Mesothelial cell of epicardium (in vitro differentiated cells): ENCODE data around the gene PRTG. TPM values are rescaled to one million over a fixed set of nuclear protein-coding genes. Genes with fewer than 3 reads are reported as not detected.

Experiments used
- DNase-seq, 2 experiments: peaks; one replicate each; pipeline ENCODE4 v3.0.0; 2021; ENCODE audit warnings: low spot score in 2 of 2; ENCODE audit not compliant: unreplicated experiment in 2 of 2
- H3K27ac Mint-ChIP-seq: 2 replicates; pipeline ENCODE4 v1.8.0; 2021; ENCODE audit warnings: mixed read lengths
- H3K27me3 Mint-ChIP-seq: 2 replicates; pipeline ENCODE4 v1.8.0; 2021; ENCODE audit warnings: low read depth, mixed read lengths
- H3K36me3 Mint-ChIP-seq: 2 replicates; pipeline ENCODE4 v1.8.0; 2021; ENCODE audit warnings: mixed read lengths
- H3K4me1 Mint-ChIP-seq: 2 replicates; pipeline ENCODE4 v1.8.0; 2021; ENCODE audit warnings: mixed read lengths
- H3K4me3 Mint-ChIP-seq: 2 replicates; pipeline ENCODE4 v1.8.0; 2021; ENCODE audit warnings: mild to moderate bottlenecking, moderate library complexity, mixed read lengths
- H3K9me3 Mint-ChIP-seq: 2 replicates; pipeline ENCODE4 v1.8.0; 2021; ENCODE audit warnings: mixed read lengths
- CTCF ChIP-seq: fragments of 200-600 bp; sonication (generic); IDR thresholded peaks from one replicate; pipeline ENCODE4 v1.5.0; 2021; ENCODE audit warnings: antibody characterized with exemption; ENCODE audit not compliant: unreplicated experiment
- total RNA-seq: library from RNA; stranded (reverse); gene quantifications from 3 replicates; pipeline ENCODE4 v1.2.1, GENCODE V29; 2021

The PRTG gene
- total RNA-seq, 1 donor from 2014 or later = 16.9 TPM

- TF ChIP-seq CTCF = no peak
- H3K9me3 Mint-ChIP-seq = no peaks in the 10 kb centered on the region
- H3K27ac Mint-ChIP-seq = no peak overlapping the region
- H3K36me3 Mint-ChIP-seq = peaks cover 20% of the 10 kb centered on the region
- DNase-seq = no peak
- no peak overlapping the region for H3K4me3 Mint-ChIP-seq
- H3K4me1 Mint-ChIP-seq = no peaks in the 10 kb centered on the region
- H3K27me3 Mint-ChIP-seq = no peaks in the 10 kb centered on the region
Measured at GRCh38 chr15:55638764-55639163, 104.2 kb downstream of the PRTG start.

- Mint-ChIP-seq H3K36me3 (peaks cover 26% of the 10 kb centered on the region), H3K9me3 (no peaks in the 10 kb centered on the region), H3K27ac (no peak overlapping the region), H3K4me1 (no peaks in the 10 kb centered on the region), H3K27me3 (no peaks in the 10 kb centered on the region), H3K4me3 (no peak overlapping the region)
- no peak for DNase-seq
- TF ChIP-seq CTCF = no peak
Measured at GRCh38 chr15:55637086-55637485, 105.9 kb downstream of the PRTG start.

GRCh38 chr15:55633731-55634130, 109.2 kb downstream of the PRTG start:
- no peak overlapping the region for H3K27ac Mint-ChIP-seq
- no peaks in the 10 kb centered on the region for H3K27me3 Mint-ChIP-seq
- no peaks in the 10 kb centered on the region for H3K4me1 Mint-ChIP-seq
- no peak for TF ChIP-seq CTCF
- H3K36me3 Mint-ChIP-seq = peaks cover 14% of the 10 kb centered on the region
- no peak for DNase-seq
- no peaks in the 10 kb centered on the region for H3K9me3 Mint-ChIP-seq
- H3K4me3 Mint-ChIP-seq = no peak overlapping the region

GRCh38 chr15:55632434-55632833, 110.5 kb downstream of the PRTG start:
- H3K36me3 Mint-ChIP-seq = peaks cover 16% of the 10 kb centered on the region
- no peaks in the 10 kb centered on the region for H3K9me3 Mint-ChIP-seq
- no peak for DNase-seq
- no peaks in the 10 kb centered on the region for H3K4me1 Mint-ChIP-seq
- no peak overlapping the region for H3K4me3 Mint-ChIP-seq
- TF ChIP-seq CTCF = no peak
- H3K27me3 Mint-ChIP-seq = no peaks in the 10 kb centered on the region
- H3K27ac Mint-ChIP-seq = no peak overlapping the region

- H3K4me3 Mint-ChIP-seq = no peak overlapping the region
- no peaks in the 10 kb centered on the region for H3K4me1 Mint-ChIP-seq
- peaks cover 12% of the 10 kb centered on the region for H3K36me3 Mint-ChIP-seq
- H3K27ac Mint-ChIP-seq = no peak overlapping the region
- no peaks in the 10 kb centered on the region for H3K9me3 Mint-ChIP-seq
- no peak for DNase-seq
- no peaks in the 10 kb centered on the region for H3K27me3 Mint-ChIP-seq
- no peak for TF ChIP-seq CTCF
Measured at GRCh38 chr15:55630858-55631257, 112.1 kb downstream of the PRTG start.

GRCh38 chr15:55628369-55628730, 114.6 kb downstream of the PRTG start:
- no peak for DNase-seq
- Mint-ChIP-seq H3K9me3 (no peaks in the 10 kb centered on the region), H3K4me3 (no peak overlapping the region), H3K27ac (no peak overlapping the region), H3K4me1 (no peaks in the 10 kb centered on the region), H3K27me3 (no peaks in the 10 kb centered on the region), H3K36me3 (peaks cover 11% of the 10 kb centered on the region)
- no peak for TF ChIP-seq CTCF
